Cardiac muscle cell (in vitro differentiated cells and primary cell): Measurements from ENCODE around the gene FAM83B. TPM values are rescaled to one million over a fixed set of nuclear protein-coding genes. Genes with fewer than 3 reads are reported as not detected.
"Not testable (repeated sequence)": the region's sequence is repeated elsewhere in the genome, so short reads cannot be mapped to it uniquely, and the experiment has no call there.

Experiments
- DNase-seq, 2 donors: peaks; one replicate each; pipeline versions ENCODE4 v3.0.0 to v3.0.0-alpha.2; 2010 to 2017; ENCODE audit warnings: low read depth in 1 of 2, low spot score in 1 of 2
- H3K27ac ChIP-seq: fragments of 200-600 bp; sonication (generic); 2 replicates; pipeline ENCODE4 v1.5.1; 2016
- H3K27me3 ChIP-seq: fragments of 200-600 bp; sonication (generic); 2 replicates; pipeline ENCODE4 v1.6.0; 2016; ENCODE audit warnings: control low read depth
- H3K36me3 ChIP-seq: fragments of 200-600 bp; sonication (generic); 2 replicates; pipeline ENCODE4 v1.5.1; 2016; ENCODE audit warnings: control low read depth
- H3K4me1 ChIP-seq: fragments of 200-600 bp; sonication (generic); 2 replicates; pipeline ENCODE4 v1.8.1; 2017; ENCODE audit warnings: low read depth, mild to moderate bottlenecking, mixed run types
- H3K4me3 ChIP-seq: fragments of 200-600 bp; sonication (generic); 2 replicates; pipeline ENCODE4 v1.5.1; 2016; ENCODE audit warnings: mild to moderate bottlenecking
- H3K9me3 ChIP-seq: fragments of 200-600 bp; sonication (generic); 2 replicates; pipeline ENCODE4 v1.5.1; 2017; ENCODE audit warnings: low read depth, mild to moderate bottlenecking, control low read depth
- polyA plus RNA-seq: library from polyadenylated mRNA; unstranded; fragments of >200 nt; fragmentation: Nextera tagmentation; extraction: Ambion mirVana; gene quantifications from 2 replicates; pipeline ENCODE4 v1.2.1, GENCODE V29; 2016
- total RNA-seq: library from RNA; depleted of rRNA; stranded (reverse); fragments of >200 nt; gene quantifications from 2 replicates; pipeline ENCODE4 v1.2.3, GENCODE V29; 2016
- TF ChIP-seq, protein P1 (sequence below): IDR thresholded peaks from 2 replicates; pipeline ENCODE4 v1.5.1; 2012; ENCODE audit warnings: low read depth, mild to moderate bottlenecking, low read length

Gene FAM83B
- total and polyA plus RNA-seq, 2 experiments from 2014 or later, result 0.06 TPM; not detected in 1

- Histone ChIP-seq H3K36me3 (no peaks in the 10 kb centered on the region), H3K9me3 (no peaks in the 10 kb centered on the region), H3K27me3 (no peaks in the 10 kb centered on the region), H3K27ac (no peak overlapping the region), H3K4me3 (no peak overlapping the region), H3K4me1 (no peaks in the 10 kb centered on the region)
- no peak for DNase-seq
- TF ChIP-seq, protein P1, sequence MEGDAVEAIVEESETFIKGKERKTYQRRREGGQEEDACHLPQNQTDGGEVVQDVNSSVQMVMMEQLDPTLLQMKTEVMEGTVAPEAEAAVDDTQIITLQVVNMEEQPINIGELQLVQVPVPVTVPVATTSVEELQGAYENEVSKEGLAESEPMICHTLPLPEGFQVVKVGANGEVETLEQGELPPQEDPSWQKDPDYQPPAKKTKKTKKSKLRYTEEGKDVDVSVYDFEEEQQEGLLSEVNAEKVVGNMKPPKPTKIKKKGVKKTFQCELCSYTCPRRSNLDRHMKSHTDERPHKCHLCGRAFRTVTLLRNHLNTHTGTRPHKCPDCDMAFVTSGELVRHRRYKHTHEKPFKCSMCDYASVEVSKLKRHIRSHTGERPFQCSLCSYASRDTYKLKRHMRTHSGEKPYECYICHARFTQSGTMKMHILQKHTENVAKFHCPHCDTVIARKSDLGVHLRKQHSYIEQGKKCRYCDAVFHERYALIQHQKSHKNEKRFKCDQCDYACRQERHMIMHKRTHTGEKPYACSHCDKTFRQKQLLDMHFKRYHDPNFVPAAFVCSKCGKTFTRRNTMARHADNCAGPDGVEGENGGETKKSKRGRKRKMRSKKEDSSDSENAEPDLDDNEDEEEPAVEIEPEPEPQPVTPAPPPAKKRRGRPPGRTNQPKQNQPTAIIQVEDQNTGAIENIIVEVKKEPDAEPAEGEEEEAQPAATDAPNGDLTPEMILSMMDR, result no peak
Measured at GRCh38 chr6:54958446-54958845, 111.9 kb downstream of the FAM83B start.

- no peaks in the 10 kb centered on the region for H3K36me3 ChIP-seq
- H3K4me1 ChIP-seq, result no peaks in the 10 kb centered on the region
- H3K4me3 ChIP-seq, result no peak overlapping the region
- no peak for DNase-seq
- no peak overlapping the region for H3K27ac ChIP-seq
- no peaks in the 10 kb centered on the region for H3K27me3 ChIP-seq
- TF ChIP-seq, protein P1, result no peak
- no peaks in the 10 kb centered on the region for H3K9me3 ChIP-seq
Measured at GRCh38 chr6:54959820-54960219, 113.2 kb downstream of the FAM83B start.

- not testable (repeated sequence) for H3K4me3 ChIP-seq, H3K9me3 ChIP-seq, H3K27ac ChIP-seq
Measured at GRCh38 chr6:54961372-54961771, 114.8 kb downstream of the FAM83B start.

DNA sequence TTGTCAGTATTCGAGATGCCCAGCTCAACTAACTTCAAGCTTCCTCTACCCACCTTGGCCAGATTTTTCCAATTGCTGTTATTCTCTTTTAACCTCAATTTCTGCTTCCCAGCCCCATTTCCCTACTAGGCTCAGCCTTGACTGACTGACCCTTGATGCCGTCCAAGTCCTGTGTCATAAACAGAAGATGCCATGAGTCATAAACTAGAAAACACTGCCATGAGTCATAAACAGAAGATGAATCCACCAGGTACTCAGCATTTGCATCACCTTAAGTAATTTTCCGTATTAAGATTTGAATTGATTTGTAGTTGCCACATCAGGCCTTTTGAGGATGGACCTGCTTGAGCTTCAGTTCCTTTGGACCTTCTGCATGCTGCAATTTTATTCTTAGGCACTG is 123.8 kb downstream of the FAM83B start:
- no peaks in the 10 kb centered on the region for H3K4me1 ChIP-seq
- H3K4me3 ChIP-seq, result no peak overlapping the region
- no peak overlapping the region for H3K27ac ChIP-seq
- H3K36me3 ChIP-seq, result no peaks in the 10 kb centered on the region
- no peaks in the 10 kb centered on the region for H3K27me3 ChIP-seq
- no peaks in the 10 kb centered on the region for H3K9me3 ChIP-seq
- TF ChIP-seq, protein P1, result no peak
- DNase-seq, result no peak

More at GRCh38 chr6:54961372-54961771, 114.8 kb downstream of the FAM83B start:
- not testable (repeated sequence) for H3K36me3 ChIP-seq, DNase-seq, H3K4me1 ChIP-seq, H3K27me3 ChIP-seq

- Histone ChIP-seq H3K4me3 (no peak overlapping the region), H3K36me3 (no peaks in the 10 kb centered on the region), H3K9me3 (no peaks in the 10 kb centered on the region), H3K27ac (no peak overlapping the region), H3K27me3 (no peaks in the 10 kb centered on the region), H3K4me1 (no peaks in the 10 kb centered on the region)
- DNase-seq, result no peak
- TF ChIP-seq, protein P1, result no peak
Measured at GRCh38 chr6:54971825-54972224, 125.3 kb downstream of the FAM83B start.

DNA sequence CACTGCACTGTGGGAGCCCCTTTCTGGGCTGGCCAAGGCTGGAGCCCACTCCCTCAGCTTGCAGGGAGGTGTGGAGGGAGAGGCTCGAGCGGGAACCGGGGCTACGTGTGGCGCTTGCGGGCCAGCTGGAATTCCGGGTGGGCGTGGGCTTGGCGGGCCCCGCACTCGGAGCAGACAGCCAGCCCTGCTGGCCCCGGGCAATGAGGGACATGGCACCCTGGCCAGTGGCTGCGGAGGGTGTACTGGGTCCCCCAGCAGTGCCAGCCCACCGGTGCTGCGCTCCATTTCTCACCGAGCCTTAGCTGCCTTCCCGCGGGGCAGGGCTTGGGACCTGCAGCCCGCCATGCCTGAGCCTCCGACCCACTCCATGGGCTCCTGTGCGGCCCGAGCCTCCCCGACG is 132.6 kb downstream of the FAM83B start:
- H3K4me3 ChIP-seq, H3K27ac ChIP-seq: not testable (repeated sequence)

More for the DNA sequence above, 132.6 kb downstream of the FAM83B start:
- not testable (repeated sequence) for H3K9me3 ChIP-seq, H3K36me3 ChIP-seq, H3K27me3 ChIP-seq, DNase-seq, H3K4me1 ChIP-seq
